Duodenal mucosa (tissue), 2 donors: ENCODE measurements around the gene ANK3.
A peak's percentile ranks its signal among the peaks of the same experiment; 100 is the strongest.

Experiments used
- H3K27ac ChIP-seq: one replicate; pipeline ENCODE4 v1.7.0; 2013; ENCODE audit warnings: low read depth, low read length
- H3K27me3 ChIP-seq, 2 donors: one replicate each; pipeline ENCODE4 v1.7.0; 2013; ENCODE audit warnings: low read length in 2 of 2, control low read depth in 1 of 2; ENCODE audit not compliant: insufficient read depth in 2 of 2, control insufficient read depth in 1 of 2
- H3K36me3 ChIP-seq, 2 donors: one replicate each; pipeline ENCODE4 v1.7.0; 2013; ENCODE audit warnings: low read length in 2 of 2, control low read depth in 1 of 2; ENCODE audit not compliant: insufficient read depth in 2 of 2, control insufficient read depth in 1 of 2
- H3K4me1 ChIP-seq, 2 donors: one replicate each; pipeline ENCODE4 v1.7.0; 2013; ENCODE audit warnings: low read length in 2 of 2, control low read depth in 1 of 2; ENCODE audit not compliant: insufficient read depth in 2 of 2, control insufficient read depth in 1 of 2
- H3K4me3 ChIP-seq, 2 donors: one replicate each; pipeline ENCODE4 v1.7.0; 2013; ENCODE audit warnings: low read length in 2 of 2, low read depth in 1 of 2
- H3K9ac ChIP-seq, 2 donors: one replicate each; pipeline ENCODE4 v1.7.0; 2013; ENCODE audit warnings: low read length in 2 of 2, low read depth in 1 of 2
- H3K9me3 ChIP-seq, 2 donors: one replicate each; pipeline ENCODE4 v1.7.0; 2013; ENCODE audit warnings: low read length in 2 of 2, control low read depth in 1 of 2; ENCODE audit not compliant: control insufficient read depth in 1 of 2

The ANK3 gene

GRCh38 chr10:60098677-60099601 is 290.7 kb downstream of the ANK3 start:
- H3K4me3 ChIP-seq = no peak overlapping the region
- no peaks in the 10 kb centered on the region for H3K27me3 ChIP-seq
- H3K9me3 ChIP-seq = no peaks in the 10 kb centered on the region
- no peaks in the 10 kb centered on the region for H3K36me3 ChIP-seq
- peaks cover 0 to 14% of the 10 kb centered on the region in 2 donors for H3K4me1 ChIP-seq
- H3K9ac ChIP-seq = no peak overlapping the region
- no peak overlapping the region for H3K27ac ChIP-seq

- H3K27me3 ChIP-seq = no peaks in the 10 kb centered on the region
- no peak overlapping the region for H3K9ac ChIP-seq
- no peak overlapping the region for H3K4me3 ChIP-seq
- peaks cover 0 to 14% of the 10 kb centered on the region in 2 donors for H3K4me1 ChIP-seq
- H3K36me3 ChIP-seq = no peaks in the 10 kb centered on the region
- no peak overlapping the region for H3K27ac ChIP-seq
- no peaks in the 10 kb centered on the region for H3K9me3 ChIP-seq
These were observed 292.7 kb downstream of the ANK3 start for GRCh38 chr10:60096761-60097513.

- H3K9ac ChIP-seq = no peak overlapping the region
- no peak overlapping the region for H3K27ac ChIP-seq
- no peaks in the 10 kb centered on the region for H3K36me3 ChIP-seq
- H3K9me3 ChIP-seq = no peaks in the 10 kb centered on the region
- no peak overlapping the region for H3K4me3 ChIP-seq
- peaks cover 5 to 11% of the 10 kb centered on the region in 2 donors for H3K4me1 ChIP-seq
- no peaks in the 10 kb centered on the region for H3K27me3 ChIP-seq
These were observed 296.4 kb downstream of the ANK3 start for GRCh38 chr10:60093317-60093716.

GRCh38 chr10:60086862-60087261 is 302.8 kb downstream of the ANK3 start:
- Histone ChIP-seq H3K9me3 (no peaks in the 10 kb centered on the region), H3K9ac (no peak overlapping the region), H3K4me3 (no peak overlapping the region), H3K27me3 (no peaks in the 10 kb centered on the region), H3K27ac (no peak overlapping the region), H3K36me3 (peaks cover 6 to 8% of the 10 kb centered on the region in 2 donors), H3K4me1 (peaks cover 5 to 7% of the 10 kb centered on the region in 2 donors)

- no peak overlapping the region for H3K27ac ChIP-seq
- H3K4me3 ChIP-seq = no peak overlapping the region
- no peaks in the 10 kb centered on the region for H3K9me3 ChIP-seq
- H3K9ac ChIP-seq = no peak overlapping the region
- no peaks in the 10 kb centered on the region for H3K27me3 ChIP-seq
- peaks cover 5 to 7% of the 10 kb centered on the region in 2 donors for H3K4me1 ChIP-seq
- peaks cover 6 to 8% of the 10 kb centered on the region in 2 donors for H3K36me3 ChIP-seq
These were observed 303.3 kb downstream of the ANK3 start for GRCh38 chr10:60086421-60086820.

- H3K36me3 ChIP-seq = peaks cover 11 to 17% of the 10 kb centered on the region in 2 donors
- H3K27ac ChIP-seq = no peak overlapping the region
- H3K27me3 ChIP-seq = no peaks in the 10 kb centered on the region
- no peak overlapping the region for H3K9ac ChIP-seq
- peak overlapping the region; percentile 8 to 34 for H3K4me3 ChIP-seq
- H3K4me1 ChIP-seq = no peaks in the 10 kb centered on the region
- no peaks in the 10 kb centered on the region for H3K9me3 ChIP-seq
These were observed 306.8 kb downstream of the ANK3 start for GRCh38 chr10:60082744-60083344.

- Histone ChIP-seq H3K36me3 (peaks cover 11 to 17% of the 10 kb centered on the region in 2 donors), H3K9ac (no peak overlapping the region), H3K9me3 (no peaks in the 10 kb centered on the region), H3K4me3 (peak overlapping the region; percentile 8 to 34), H3K4me1 (no peaks in the 10 kb centered on the region), H3K27me3 (no peaks in the 10 kb centered on the region), H3K27ac (no peak overlapping the region)
These were observed 307.3 kb downstream of the ANK3 start for GRCh38 chr10:60082341-60082740.

- Histone ChIP-seq H3K9me3 (no peaks in the 10 kb centered on the region), H3K27ac (no peak overlapping the region), H3K4me1 (no peaks in the 10 kb centered on the region), H3K36me3 (peaks cover 4 to 17% of the 10 kb centered on the region in 2 donors), H3K9ac (no peak overlapping the region), H3K4me3 (no peak overlapping the region), H3K27me3 (no peaks in the 10 kb centered on the region)
These were observed 315.7 kb downstream of the ANK3 start for GRCh38 chr10:60073781-60074656.

GRCh38 chr10:60073397-60073780 is 316.3 kb downstream of the ANK3 start:
- Histone ChIP-seq H3K27me3 (no peaks in the 10 kb centered on the region), H3K27ac (no peak overlapping the region), H3K4me1 (no peaks in the 10 kb centered on the region), H3K9me3 (no peaks in the 10 kb centered on the region), H3K4me3 (no peak overlapping the region), H3K9ac (no peak overlapping the region), H3K36me3 (peaks cover 4 to 14% of the 10 kb centered on the region in 2 donors)
